Neuron (in vitro differentiated cells): ENCODE results near the gene ARL5C.
"Not testable (repeated sequence)": the region's sequence is repeated elsewhere in the genome, so short reads cannot be mapped to it uniquely, and the experiment has no call there.

Experiments used
- H2AFZ ChIP-seq: one replicate; pipeline ENCODE4 v1.6.1; 2013; ENCODE audit warnings: low read depth, mild to moderate bottlenecking, inconsistent platforms, low read length, moderate library complexity
- H3K27me3 ChIP-seq: one replicate; pipeline ENCODE4 v1.6.1; 2013; ENCODE audit warnings: low read length; ENCODE audit not compliant: insufficient read depth
- H3K36me3 ChIP-seq: one replicate; pipeline ENCODE4 v1.6.1; 2013; ENCODE audit warnings: low read length; ENCODE audit not compliant: insufficient read depth
- H3K4me1 ChIP-seq: one replicate; pipeline ENCODE4 v1.6.1; 2013; ENCODE audit warnings: low read length; ENCODE audit not compliant: insufficient read depth
- H3K4me3 ChIP-seq: 2 replicates; pipeline ENCODE4 v1.5.1; 2013; ENCODE audit warnings: mild to moderate bottlenecking, low read length, moderate library complexity
- H3K9me3 ChIP-seq: one replicate; pipeline ENCODE4 v1.6.1; 2013; ENCODE audit warnings: low read length

The ARL5C gene

GRCh38 chr17:39139561-39139960, 26.4 kb downstream of the ARL5C start:
- Histone ChIP-seq H2AFZ (no peak overlapping the region), H3K4me1 (no peaks in the 10 kb centered on the region), H3K36me3 (no peaks in the 10 kb centered on the region), H3K27me3 (peaks cover 10% of the 10 kb centered on the region), H3K9me3 (no peaks in the 10 kb centered on the region), H3K4me3 (no peak overlapping the region)

- Histone ChIP-seq H3K27me3 (peaks cover 7% of the 10 kb centered on the region), H3K9me3 (no peaks in the 10 kb centered on the region)
Measured at GRCh38 chr17:39139161-39139511, 26.8 kb downstream of the ARL5C start.

DNA sequence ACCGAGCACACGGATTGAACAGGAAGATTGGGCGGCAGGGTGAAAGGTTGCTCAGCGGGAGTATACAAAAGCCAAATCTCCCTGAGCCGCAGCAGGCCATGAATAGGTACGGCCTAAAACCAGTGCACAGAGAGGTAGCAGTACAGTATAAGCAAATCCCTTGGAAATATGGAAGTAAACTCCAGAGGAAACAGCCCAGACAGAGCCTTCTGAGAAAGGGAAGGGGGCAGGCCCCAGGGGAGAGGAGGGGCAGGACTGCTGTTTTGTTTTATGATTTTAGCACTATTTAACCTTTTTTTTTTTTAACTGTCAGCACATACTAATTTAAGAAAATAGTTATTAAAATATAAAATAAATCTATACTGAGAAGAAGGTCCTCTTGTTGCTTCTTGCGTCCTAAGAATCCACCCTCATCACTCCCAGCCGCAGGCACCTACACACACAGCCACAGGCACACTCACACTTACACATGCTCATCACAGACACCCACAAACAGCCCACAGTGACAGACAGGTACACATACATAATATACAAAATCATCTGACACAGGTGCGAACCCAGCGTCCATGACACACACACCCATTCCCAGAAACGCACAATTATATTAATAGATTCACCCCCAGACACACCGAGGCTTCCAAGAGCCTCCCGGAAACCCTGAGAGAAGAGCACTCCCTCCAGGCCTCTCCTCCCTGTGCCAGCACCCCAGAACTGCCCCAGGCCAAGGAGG, 27.4 kb downstream of the ARL5C start:
- peaks cover 3% of the 10 kb centered on the region for H3K27me3 ChIP-seq
- no peak overlapping the region for H3K4me3 ChIP-seq
- no peaks in the 10 kb centered on the region for H3K36me3 ChIP-seq
- no peaks in the 10 kb centered on the region for H3K9me3 ChIP-seq
- H3K4me1 ChIP-seq: no peaks in the 10 kb centered on the region
- H2AFZ ChIP-seq: no peak overlapping the region

More at GRCh38 chr17:39139161-39139511, 26.8 kb downstream of the ARL5C start:
- H2AFZ ChIP-seq: no peak overlapping the region
- no peaks in the 10 kb centered on the region for H3K36me3 ChIP-seq
- H3K4me1 ChIP-seq: no peaks in the 10 kb centered on the region
- H3K4me3 ChIP-seq: no peak overlapping the region

DNA sequence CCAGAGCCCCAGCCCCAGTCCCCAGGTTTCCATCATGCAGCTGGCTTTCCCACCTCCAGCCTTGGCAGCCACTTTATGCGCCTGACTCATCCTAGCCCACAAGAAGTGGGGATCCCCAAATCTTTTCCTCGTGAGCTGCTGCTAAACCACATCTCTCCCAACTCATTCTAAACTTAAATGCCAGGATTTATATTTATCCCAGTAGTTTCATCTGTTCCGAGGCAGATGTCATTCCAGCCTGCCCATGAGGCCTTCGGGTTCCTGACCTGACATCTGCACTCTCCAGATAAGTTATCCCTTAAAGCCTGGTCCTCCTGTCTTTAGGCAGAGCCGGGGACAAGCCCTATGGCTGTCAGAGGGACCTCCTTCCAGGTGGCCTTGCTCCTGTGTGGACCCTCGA, 31.1 kb downstream of the ARL5C start:
- Histone ChIP-seq H2AFZ (no peak overlapping the region), H3K4me3 (no peak overlapping the region), H3K27me3 (peaks cover 3% of the 10 kb centered on the region), H3K9me3 (no peaks in the 10 kb centered on the region), H3K36me3 (no peaks in the 10 kb centered on the region), H3K4me1 (peaks cover 2% of the 10 kb centered on the region)

DNA sequence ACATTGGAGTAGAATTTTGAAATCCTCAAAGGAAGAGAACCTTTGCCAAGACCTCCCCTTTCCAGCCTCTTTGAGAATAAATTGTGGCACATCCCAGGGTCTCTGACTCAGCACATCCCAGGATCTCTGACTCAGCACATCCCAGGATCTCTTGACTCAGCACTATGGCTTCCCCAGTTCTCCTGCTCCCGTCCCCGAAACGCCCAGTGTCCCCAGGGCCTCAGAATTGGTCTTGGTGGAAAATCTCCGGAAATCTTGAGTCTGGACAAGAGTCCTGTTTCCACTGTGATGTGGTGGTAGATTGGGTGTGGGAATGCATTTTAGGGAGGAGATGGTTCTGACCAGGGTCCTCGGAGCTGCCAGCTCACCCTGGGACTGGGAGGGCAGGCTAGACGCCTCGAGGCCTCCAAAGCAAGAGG, 33.8 kb downstream of the ARL5C start:
- H3K9me3 ChIP-seq: no peaks in the 10 kb centered on the region
- H3K4me1 ChIP-seq: peaks cover 2% of the 10 kb centered on the region
- no peaks in the 10 kb centered on the region for H3K27me3 ChIP-seq
- H3K4me3 ChIP-seq: no peak overlapping the region
- H3K36me3 ChIP-seq: no peaks in the 10 kb centered on the region
- no peak overlapping the region for H2AFZ ChIP-seq

GRCh38 chr17:39131616-39132015, 34.3 kb downstream of the ARL5C start:
- Histone ChIP-seq H3K4me1 (peaks cover 2% of the 10 kb centered on the region), H3K27me3 (no peaks in the 10 kb centered on the region), H3K4me3 (no peak overlapping the region), H2AFZ (no peak overlapping the region), H3K9me3 (no peaks in the 10 kb centered on the region), H3K36me3 (no peaks in the 10 kb centered on the region)

- Histone ChIP-seq H3K36me3 (no peaks in the 10 kb centered on the region), H2AFZ (no peak overlapping the region), H3K4me3 (no peak overlapping the region), H3K27me3 (no peaks in the 10 kb centered on the region), H3K4me1 (peaks cover 2% of the 10 kb centered on the region), H3K9me3 (no peaks in the 10 kb centered on the region)
Measured at GRCh38 chr17:39130205-39130604, 35.8 kb downstream of the ARL5C start.

DNA sequence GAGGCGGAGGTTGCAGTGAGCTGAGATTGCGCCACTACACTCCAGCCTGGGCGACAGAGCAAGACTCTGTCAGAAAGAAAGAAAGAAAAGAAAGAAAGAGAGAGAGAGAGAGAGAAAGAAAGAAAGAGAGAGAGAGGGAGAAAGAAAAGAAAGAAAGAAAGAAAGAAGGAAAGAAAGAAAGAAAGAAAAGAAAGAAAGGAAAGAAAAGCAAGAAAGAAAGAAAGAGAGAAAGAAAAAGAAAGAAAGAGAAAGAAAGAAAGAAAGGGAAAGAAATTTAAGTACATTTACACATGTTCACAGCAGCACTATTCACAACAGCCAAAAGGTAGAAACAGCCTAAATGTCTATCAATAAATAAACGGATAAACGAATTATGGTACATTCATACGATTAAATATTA, 36.4 kb downstream of the ARL5C start:
- H2AFZ ChIP-seq, H3K9me3 ChIP-seq, H3K4me1 ChIP-seq, H3K4me3 ChIP-seq, H3K27me3 ChIP-seq, H3K36me3 ChIP-seq: not testable (repeated sequence)

GRCh38 chr17:39126436-39126835, 39.5 kb downstream of the ARL5C start:
- no peaks in the 10 kb centered on the region for H3K4me1 ChIP-seq
- no peaks in the 10 kb centered on the region for H3K27me3 ChIP-seq
- H2AFZ ChIP-seq: no peak overlapping the region
- H3K9me3 ChIP-seq: no peaks in the 10 kb centered on the region
- no peaks in the 10 kb centered on the region for H3K36me3 ChIP-seq
- H3K4me3 ChIP-seq: no peak overlapping the region

DNA sequence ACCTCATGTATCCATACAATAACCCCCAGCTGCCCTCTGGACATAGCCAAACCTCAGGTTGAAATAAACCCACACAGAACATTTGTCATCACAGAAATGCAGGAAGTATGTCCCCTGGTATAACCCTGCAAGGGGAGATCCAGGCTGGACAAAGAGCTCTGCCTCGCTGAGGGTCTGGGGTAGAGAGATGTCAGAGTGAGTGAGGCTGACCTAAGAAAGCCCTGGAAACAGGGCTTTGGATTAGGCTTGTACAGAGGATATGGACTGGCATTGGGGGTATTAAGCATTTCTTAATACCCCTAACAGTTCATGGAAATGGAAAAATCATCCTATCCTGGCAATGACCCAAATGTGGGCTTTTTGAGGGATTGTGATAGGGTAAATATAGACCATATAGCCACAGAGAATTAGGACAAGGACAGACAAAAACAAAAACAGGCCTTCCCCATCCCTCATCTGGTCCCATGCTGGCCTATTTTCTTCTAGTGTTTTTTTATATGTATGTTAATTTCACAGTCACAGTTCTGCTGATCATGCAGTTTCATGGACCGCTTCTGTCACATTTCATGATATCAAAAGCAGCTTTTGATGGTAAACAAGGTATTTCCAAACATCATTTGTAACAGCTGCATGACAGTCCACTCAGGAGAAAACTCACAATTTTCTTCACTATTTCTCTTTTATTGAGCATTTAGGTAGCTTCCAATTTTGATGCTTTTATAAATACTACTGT, 40.7 kb downstream of the ARL5C start:
- Histone ChIP-seq H3K4me3 (no peak overlapping the region), H3K27me3 (no peaks in the 10 kb centered on the region), H3K36me3 (no peaks in the 10 kb centered on the region), H2AFZ (no peak overlapping the region), H3K9me3 (no peaks in the 10 kb centered on the region), H3K4me1 (no peaks in the 10 kb centered on the region)

DNA sequence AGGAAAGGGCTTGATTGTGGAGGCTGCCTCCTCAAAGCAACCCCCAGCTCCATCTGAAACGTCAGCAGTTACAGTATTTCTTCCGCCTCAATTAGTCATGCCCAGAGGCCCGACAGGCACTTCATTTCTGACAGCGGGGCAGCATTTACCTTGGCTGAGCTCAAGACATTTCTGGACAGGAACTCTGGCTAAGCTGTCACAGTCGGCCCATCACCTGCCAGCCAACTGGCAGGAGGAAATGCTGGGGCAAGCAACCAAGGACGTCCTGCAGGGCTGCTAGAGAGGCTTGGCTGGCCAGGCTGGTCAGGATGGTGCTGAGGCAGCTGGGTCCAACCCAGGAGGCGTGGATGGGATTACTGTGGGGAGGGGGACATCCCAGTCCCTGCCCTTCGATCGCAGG, 42.3 kb downstream of the ARL5C start:
- H2AFZ ChIP-seq: no peak overlapping the region
- no peaks in the 10 kb centered on the region for H3K4me1 ChIP-seq
- H3K27me3 ChIP-seq: no peaks in the 10 kb centered on the region
- H3K36me3 ChIP-seq: no peaks in the 10 kb centered on the region
- H3K9me3 ChIP-seq: no peaks in the 10 kb centered on the region
- H3K4me3 ChIP-seq: no peak overlapping the region

GRCh38 chr17:39122991-39123390, 43.0 kb downstream of the ARL5C start:
- Histone ChIP-seq H3K4me3 (no peak overlapping the region), H3K36me3 (no peaks in the 10 kb centered on the region), H3K4me1 (no peaks in the 10 kb centered on the region), H3K27me3 (no peaks in the 10 kb centered on the region), H3K9me3 (no peaks in the 10 kb centered on the region), H2AFZ (no peak overlapping the region)

- H3K9me3 ChIP-seq, H3K4me3 ChIP-seq, H3K4me1 ChIP-seq, H2AFZ ChIP-seq, H3K27me3 ChIP-seq, H3K36me3 ChIP-seq: not testable (repeated sequence)
Measured at GRCh38 chr17:39121919-39122318, 44.0 kb downstream of the ARL5C start.
